GM23338 (cell line): ENCODE data around the gene CDKN2D. TPM values are rescaled to one million over a fixed set of nuclear protein-coding genes. Genes with fewer than 3 reads are reported as not detected.

ENCODE experiments used
- ATAC-seq: fragments of 200-7000 bp; cut with Tn5 transposase; 3 replicates; pipeline ENCODE4 v1.9.1; 2020
- DNase-seq: peaks from one replicate; pipeline ENCODE4 v3.0.0-alpha.2; 2015; ENCODE audit warnings: low spot score
- H2AFZ ChIP-seq: fragments of 200-600 bp; sonication (generic); 2 replicates; pipeline ENCODE4 v1.8.0; 2016; ENCODE audit warnings: antibody characterized with exemption, mild to moderate bottlenecking, moderate library complexity
- H3F3A ChIP-seq: fragments of 200-600 bp; sonication (generic); replicated peaks from 2 replicates; pipeline ENCODE4 v1.8.0; 2017; ENCODE audit warnings: antibody characterized with exemption, mixed run types, low read depth
- H3K27ac ChIP-seq: fragments of 200-600 bp; sonication (generic); 2 replicates; pipeline ENCODE4 v1.6.1; 2016; ENCODE audit warnings: low read depth
- H3K27me3 ChIP-seq: fragments of 200-600 bp; sonication (generic); 2 replicates; pipeline ENCODE4 v1.8.0; 2016; ENCODE audit warnings: mild to moderate bottlenecking, mixed run types, moderate library complexity; ENCODE audit not compliant: insufficient read depth
- H3K36me3 ChIP-seq: fragments of 200-600 bp; sonication (generic); 2 replicates; pipeline ENCODE4 v1.8.0; 2016; ENCODE audit warnings: mild to moderate bottlenecking; ENCODE audit not compliant: insufficient read depth
- H3K4me1 ChIP-seq: fragments of 200-600 bp; sonication (generic); 2 replicates; pipeline ENCODE4 v1.8.0; 2016; ENCODE audit warnings: mild to moderate bottlenecking, moderate library complexity; ENCODE audit not compliant: insufficient read depth
- H3K4me2 ChIP-seq: fragments of 200-600 bp; sonication (generic); 2 replicates; pipeline ENCODE4 v1.7.1; 2017; ENCODE audit warnings: mixed run types
- H3K4me3 ChIP-seq: fragments of 200-600 bp; sonication (generic); 2 replicates; pipeline ENCODE4 v1.6.1; 2016; ENCODE audit warnings: mixed run types
- H3K79me2 ChIP-seq: fragments of 200-600 bp; sonication (generic); replicated peaks from 2 replicates; pipeline ENCODE4 v1.8.0; 2017; ENCODE audit warnings: mild to moderate bottlenecking; ENCODE audit not compliant: insufficient read depth
- H3K9me2 ChIP-seq: fragments of 200-600 bp; sonication (generic); 2 replicates; pipeline ENCODE4 v1.8.0; 2017; ENCODE audit not compliant: insufficient read depth
- H4K20me1 ChIP-seq: fragments of 200-600 bp; sonication (generic); replicated peaks from 2 replicates; pipeline ENCODE4 v1.8.0; 2017; ENCODE audit warnings: mild to moderate bottlenecking; ENCODE audit not compliant: insufficient read depth
- H3K27ac Mint-ChIP-seq: 2 replicates; pipeline ENCODE4 v1.8.0; 2020; ENCODE audit warnings: inconsistent platforms, mild to moderate bottlenecking, moderate library complexity, mixed read lengths
- H3K27me3 Mint-ChIP-seq: 3 replicates; pipeline ENCODE4 v1.8.0; 2022; ENCODE audit warnings: low read depth, mild to moderate bottlenecking, moderate library complexity, mixed read lengths, inconsistent platforms; ENCODE audit not compliant: insufficient read depth, poor library complexity
- H3K36me3 Mint-ChIP-seq: 3 replicates; pipeline ENCODE4 v1.8.0; 2021; ENCODE audit warnings: low read depth, mild to moderate bottlenecking, inconsistent platforms, moderate library complexity, mixed read lengths
- H3K4me1 Mint-ChIP-seq: 3 replicates; pipeline ENCODE4 v1.8.0; 2020; ENCODE audit warnings: mild to moderate bottlenecking, inconsistent platforms, mixed read lengths
- H3K4me3 Mint-ChIP-seq: 3 replicates; pipeline ENCODE4 v1.8.0; 2021; ENCODE audit warnings: moderate library complexity, mild to moderate bottlenecking, inconsistent platforms, mixed read lengths
- H3K9me3 Mint-ChIP-seq: 3 replicates; pipeline ENCODE4 v1.8.0; 2020; ENCODE audit warnings: moderate library complexity, mild to moderate bottlenecking, inconsistent platforms, mixed read lengths
- EZH2 ChIP-seq: fragments of 200-600 bp; sonication (generic); IDR thresholded peaks from one replicate; pipeline ENCODE4 v1.8.0; 2017; ENCODE audit warnings: antibody characterized with exemption, mild to moderate bottlenecking, low read depth; ENCODE audit not compliant: unreplicated experiment
- JUNB ChIP-seq: IDR thresholded peaks from one replicate; pipeline ENCODE4 v1.6.1; 2016; ENCODE audit warnings: antibody characterized with exemption; ENCODE audit not compliant: unreplicated experiment
- polyA plus RNA-seq: library from polyadenylated mRNA; unstranded; fragments of >200 nt; fragmentation: Nextera tagmentation; extraction: Ambion mirVana; gene quantifications from 2 replicates; pipeline ENCODE4 v1.2.1, GENCODE V29; 2016
- total RNA-seq: library from RNA; depleted of rRNA; stranded (reverse); fragments of >200 nt; shearing (Covaris generic); gene quantifications from 2 replicates; pipeline ENCODE4 v1.2.3, GENCODE V29; 2014
- TF ChIP-seq, protein P1 (sequence below), 2 experiments: fragments of 200-600 bp in 1 of 2; sonication (generic) in 1 of 2; conservative IDR thresholded peaks; 2 replicates each; pipeline versions ENCODE4 v1.5.1 to v1.6.1; 2016 to 2017; ENCODE audit warnings: antibody characterized with exemption in 2 of 2, low read depth in 2 of 2, mild to moderate bottlenecking in 2 of 2, moderate library complexity in 1 of 2
- TF ChIP-seq, protein P2 (sequence below): IDR thresholded peaks from 2 replicates; pipeline ENCODE4 v1.6.1; 2016; ENCODE audit warnings: antibody characterized with exemption

The CDKN2D gene
- total and polyA plus RNA-seq, 2 experiments from 2014 or later = 1.4 to 4.0 TPM

DNA sequence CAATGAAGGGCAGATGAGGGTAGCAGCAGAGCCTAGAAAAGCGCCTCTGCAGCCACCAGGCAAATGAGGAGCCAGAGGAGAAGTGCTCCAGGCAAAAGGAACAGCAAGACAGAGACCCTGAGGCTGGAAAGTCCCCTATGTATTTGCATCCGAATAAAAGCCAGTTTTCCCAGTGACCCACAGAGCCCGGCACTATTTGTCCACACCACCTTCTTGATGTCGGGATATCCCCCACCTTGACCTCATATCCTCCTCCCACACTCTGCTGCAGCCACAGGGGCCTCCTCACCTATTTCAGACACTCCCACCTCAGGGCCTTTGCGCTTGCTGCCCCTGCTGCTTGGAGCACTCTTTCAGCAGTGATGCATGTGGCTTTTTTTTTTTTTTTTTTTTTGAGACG lies 18.4 kb downstream of the CDKN2D start:
- TF ChIP-seq, protein P1, sequence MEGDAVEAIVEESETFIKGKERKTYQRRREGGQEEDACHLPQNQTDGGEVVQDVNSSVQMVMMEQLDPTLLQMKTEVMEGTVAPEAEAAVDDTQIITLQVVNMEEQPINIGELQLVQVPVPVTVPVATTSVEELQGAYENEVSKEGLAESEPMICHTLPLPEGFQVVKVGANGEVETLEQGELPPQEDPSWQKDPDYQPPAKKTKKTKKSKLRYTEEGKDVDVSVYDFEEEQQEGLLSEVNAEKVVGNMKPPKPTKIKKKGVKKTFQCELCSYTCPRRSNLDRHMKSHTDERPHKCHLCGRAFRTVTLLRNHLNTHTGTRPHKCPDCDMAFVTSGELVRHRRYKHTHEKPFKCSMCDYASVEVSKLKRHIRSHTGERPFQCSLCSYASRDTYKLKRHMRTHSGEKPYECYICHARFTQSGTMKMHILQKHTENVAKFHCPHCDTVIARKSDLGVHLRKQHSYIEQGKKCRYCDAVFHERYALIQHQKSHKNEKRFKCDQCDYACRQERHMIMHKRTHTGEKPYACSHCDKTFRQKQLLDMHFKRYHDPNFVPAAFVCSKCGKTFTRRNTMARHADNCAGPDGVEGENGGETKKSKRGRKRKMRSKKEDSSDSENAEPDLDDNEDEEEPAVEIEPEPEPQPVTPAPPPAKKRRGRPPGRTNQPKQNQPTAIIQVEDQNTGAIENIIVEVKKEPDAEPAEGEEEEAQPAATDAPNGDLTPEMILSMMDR (conservative IDR thresholded peaks at IDR 0.05; ENCODE audit: low read depth in 2 of 2) = no peak
- TF ChIP-seq JUNB = no peak

DNA sequence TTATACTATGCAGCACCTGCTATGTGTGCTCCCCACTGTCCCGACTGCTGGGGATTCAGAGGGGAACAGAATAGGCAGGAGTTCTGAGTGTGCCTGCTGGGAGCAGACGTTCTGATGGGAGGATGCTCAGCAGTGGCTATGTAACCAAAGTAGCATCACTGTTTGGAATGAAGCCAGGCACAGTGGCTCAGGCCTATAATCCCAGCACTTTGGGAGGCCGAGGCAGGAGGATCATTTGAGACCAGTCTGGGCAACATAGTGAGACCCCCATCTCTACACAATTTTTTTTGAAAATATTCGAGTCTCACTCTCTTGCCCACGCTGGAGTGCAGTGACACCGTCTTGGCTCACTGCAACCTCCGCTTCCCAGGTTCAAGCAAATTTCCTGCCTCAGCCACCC lies 19.0 kb downstream of the CDKN2D start:
- H3K36me3 ChIP-seq = peaks cover 16% of the 10 kb centered on the region; the same call in 1 of the 2 replicates
- H3F3A ChIP-seq = peaks cover 27% of the 10 kb centered on the region
- H3K27ac Mint-ChIP-seq = no peak overlapping the region
- no peak for TF ChIP-seq EZH2
- TF ChIP-seq, protein P1 (conservative IDR thresholded peaks at IDR 0.05; ENCODE audit: low read depth in 2 of 2) = no peak
- TF ChIP-seq, protein P2, sequence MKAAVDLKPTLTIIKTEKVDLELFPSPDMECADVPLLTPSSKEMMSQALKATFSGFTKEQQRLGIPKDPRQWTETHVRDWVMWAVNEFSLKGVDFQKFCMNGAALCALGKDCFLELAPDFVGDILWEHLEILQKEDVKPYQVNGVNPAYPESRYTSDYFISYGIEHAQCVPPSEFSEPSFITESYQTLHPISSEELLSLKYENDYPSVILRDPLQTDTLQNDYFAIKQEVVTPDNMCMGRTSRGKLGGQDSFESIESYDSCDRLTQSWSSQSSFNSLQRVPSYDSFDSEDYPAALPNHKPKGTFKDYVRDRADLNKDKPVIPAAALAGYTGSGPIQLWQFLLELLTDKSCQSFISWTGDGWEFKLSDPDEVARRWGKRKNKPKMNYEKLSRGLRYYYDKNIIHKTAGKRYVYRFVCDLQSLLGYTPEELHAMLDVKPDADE = no peak
- TF ChIP-seq JUNB = no peak
- no peaks in the 10 kb centered on the region for H3K9me2 ChIP-seq
- no peaks in the 10 kb centered on the region; the same call in 1 of the 2 replicates for H3K4me1 ChIP-seq
- H3K9me3 Mint-ChIP-seq = no peaks in the 10 kb centered on the region
- peaks cover 11% of the 10 kb centered on the region for H4K20me1 ChIP-seq
- H3K36me3 Mint-ChIP-seq = peaks cover 71% of the 10 kb centered on the region
- no peak overlapping the region for H3K4me3 Mint-ChIP-seq
- DNase-seq = no peak
- H3K27me3 Mint-ChIP-seq = peaks cover 22% of the 10 kb centered on the region
- no peaks in the 10 kb centered on the region for H3K27me3 ChIP-seq
- no peaks in the 10 kb centered on the region for H3K4me1 Mint-ChIP-seq
- H3K4me2 ChIP-seq = no peak overlapping the region
- H3K27ac ChIP-seq = no peak overlapping the region
- H2AFZ ChIP-seq = no peak overlapping the region
- H3K4me3 ChIP-seq = no peak overlapping the region
- H3K79me2 ChIP-seq = peaks cover 11% of the 10 kb centered on the region
- ATAC-seq = no peak

More for the DNA sequence above, 18.4 kb downstream of the CDKN2D start:
- H3K36me3 Mint-ChIP-seq = peaks cover 74% of the 10 kb centered on the region
- Histone ChIP-seq H3K4me2 (no peak overlapping the region), H3K4me3 (no peak overlapping the region), H3F3A (peaks cover 25% of the 10 kb centered on the region), H3K36me3 (peaks cover 16% of the 10 kb centered on the region; the same call in 1 of the 2 replicates), H2AFZ (no peak overlapping the region), H3K9me2 (no peaks in the 10 kb centered on the region), H3K27ac (no peak overlapping the region), H3K79me2 (peaks cover 4% of the 10 kb centered on the region), H3K27me3 (no peaks in the 10 kb centered on the region), H3K4me1 (no peaks in the 10 kb centered on the region), H4K20me1 (peaks cover 8% of the 10 kb centered on the region)
- H3K27me3 Mint-ChIP-seq = peaks cover 24% of the 10 kb centered on the region
- DNase-seq = no peak
- H3K4me3 Mint-ChIP-seq = no peak overlapping the region
- H3K4me1 Mint-ChIP-seq = no peaks in the 10 kb centered on the region
- H3K9me3 Mint-ChIP-seq = no peaks in the 10 kb centered on the region
- H3K27ac Mint-ChIP-seq = no peak overlapping the region
- ATAC-seq = no peak
